ENCODE measurements around the gene C10orf143. TPM values are rescaled to one million over a fixed set of nuclear protein-coding genes. Genes with fewer than 3 reads are reported as not detected.
"Not testable (repeated sequence)": the region's sequence is repeated elsewhere in the genome, so short reads cannot be mapped to it uniquely, and the experiment has no call there.

The C10orf143 gene
- total RNA-seq, 2 experiments from 2014 or later = 5.5 to 5.8 TPM

GRCh38 chr10:130108934-130109604 is 1.6 kb downstream of the C10orf143 start:
- peaks cover 52% of the 10 kb centered on the region for H3K4me1 Mint-ChIP-seq
- peaks cover 5% of the 10 kb centered on the region for H3K9me3 Mint-ChIP-seq
- POLR2A ChIA-PET = interaction anchor here (0.7 kb wide), 1 partner anchor 62 kb away, joined by 3 read pairs; no protein-coding TSS in a partner anchor
- peaks cover 19% of the 10 kb centered on the region for H3K36me3 Mint-ChIP-seq (ENCODE audit: low read depth)
- H3K27me3 Mint-ChIP-seq = no peaks in the 10 kb centered on the region
- peak overlapping the region; percentile 80 for H3K4me3 Mint-ChIP-seq
- CTCF ChIA-PET = interaction anchor here (0.6 to 3.0 kb wide), 10 partner anchors 10 to 88 kb away, joined by 3 to 26 read pairs (median 6); partner anchors contain the start of gene GLRX3
- peak overlapping the region; percentile 86 for H3K27ac Mint-ChIP-seq
- peak; percentile 19 for DNase-seq

GRCh38 chr10:130108146-130108545 is 2.5 kb downstream of the C10orf143 start:
- Mint-ChIP-seq H3K4me1 (peaks cover 50% of the 10 kb centered on the region), H3K36me3 (ENCODE audit: low read depth) (peaks cover 19% of the 10 kb centered on the region), H3K27ac (peak overlapping the region; percentile 54), H3K4me3 (peak overlapping the region; percentile 34)
- POLR2A ChIA-PET, CTCF ChIA-PET, DNase-seq, H3K9me3 Mint-ChIP-seq, H3K27me3 Mint-ChIP-seq: not testable (repeated sequence)

GRCh38 chr10:130105724-130106123 is 4.9 kb downstream of the C10orf143 start:
- H3K36me3 Mint-ChIP-seq (ENCODE audit: low read depth) = peaks cover 11% of the 10 kb centered on the region
- no peaks in the 10 kb centered on the region for H3K9me3 Mint-ChIP-seq
- H3K4me1 Mint-ChIP-seq = peaks cover 37% of the 10 kb centered on the region
- H3K27ac Mint-ChIP-seq = no peak overlapping the region
- CTCF ChIA-PET = interaction anchor here (0.8 kb wide), 1 partner anchor 12 kb away, joined by 3 read pairs; no protein-coding TSS in a partner anchor
- no peaks in the 10 kb centered on the region for H3K27me3 Mint-ChIP-seq
- DNase-seq = no peak
- POLR2A ChIA-PET = no interaction called here
- H3K4me3 Mint-ChIP-seq = no peak overlapping the region

- Mint-ChIP-seq H3K36me3 (ENCODE audit: low read depth) (peaks cover 18% of the 10 kb centered on the region), H3K27me3 (no peaks in the 10 kb centered on the region), H3K9me3 (peaks cover 4% of the 10 kb centered on the region), H3K4me1 (no peaks in the 10 kb centered on the region), H3K4me3 (no peak overlapping the region), H3K27ac (no peak overlapping the region)
- ChIA-PET CTCF (interaction anchor here (0.8 to 0.9 kb wide), 2 partner anchors 11 to 26 kb away, joined by 3 read pairs; partner anchors contain the start of gene C10orf143), POLR2A (no interaction called here)
- no peak for DNase-seq
These were observed 11.3 kb downstream of the C10orf143 start for GRCh38 chr10:130099344-130099743.

GRCh38 chr10:130090565-130090964 is 20.1 kb downstream of the C10orf143 start:
- CTCF ChIA-PET, H3K27me3 Mint-ChIP-seq, POLR2A ChIA-PET, H3K27ac Mint-ChIP-seq, DNase-seq, H3K4me3 Mint-ChIP-seq: not testable (repeated sequence)
- peaks cover 14% of the 10 kb centered on the region for H3K4me1 Mint-ChIP-seq
- peaks cover 39% of the 10 kb centered on the region for H3K36me3 Mint-ChIP-seq (ENCODE audit: low read depth)
- peaks cover 12% of the 10 kb centered on the region for H3K9me3 Mint-ChIP-seq

GRCh38 chr10:130080461-130080814 is 30.2 kb downstream of the C10orf143 start:
- no peaks in the 10 kb centered on the region for H3K27me3 Mint-ChIP-seq
- ChIA-PET POLR2A (no interaction called here), CTCF (no interaction called here)
- H3K4me1 Mint-ChIP-seq = no peaks in the 10 kb centered on the region
- H3K9me3 Mint-ChIP-seq = no peaks in the 10 kb centered on the region
- H3K27ac Mint-ChIP-seq = no peak overlapping the region
- peaks cover 2% of the 10 kb centered on the region for H3K36me3 Mint-ChIP-seq (ENCODE audit: low read depth)
- H3K4me3 Mint-ChIP-seq = no peak overlapping the region
- no peak for DNase-seq

GRCh38 chr10:130079614-130080460 is 30.8 kb downstream of the C10orf143 start:
- DNase-seq = no peak
- CTCF ChIA-PET = no interaction called here
- Mint-ChIP-seq H3K9me3 (no peaks in the 10 kb centered on the region), H3K4me1 (no peaks in the 10 kb centered on the region), H3K27me3 (no peaks in the 10 kb centered on the region), H3K27ac (no peak overlapping the region), H3K4me3 (no peak overlapping the region), H3K36me3 (ENCODE audit: low read depth) (peaks cover 2% of the 10 kb centered on the region)
- POLR2A ChIA-PET = no interaction called here

- ChIA-PET CTCF (no interaction called here), POLR2A (no interaction called here)
- H3K4me3 Mint-ChIP-seq = no peak overlapping the region
- H3K27ac Mint-ChIP-seq = no peak overlapping the region
- H3K36me3 Mint-ChIP-seq (ENCODE audit: low read depth) = no peaks in the 10 kb centered on the region
- H3K4me1 Mint-ChIP-seq = no peaks in the 10 kb centered on the region
- H3K27me3 Mint-ChIP-seq = no peaks in the 10 kb centered on the region
- H3K9me3 Mint-ChIP-seq = peaks cover 2% of the 10 kb centered on the region
- no peak for DNase-seq
These were observed 32.5 kb downstream of the C10orf143 start for GRCh38 chr10:130078120-130078519.

- POLR2A ChIA-PET = no interaction called here
- Mint-ChIP-seq H3K36me3 (ENCODE audit: low read depth) (peaks cover 3% of the 10 kb centered on the region), H3K4me1 (no peaks in the 10 kb centered on the region), H3K27ac (no peak overlapping the region), H3K9me3 (peaks cover 7% of the 10 kb centered on the region), H3K4me3 (no peak overlapping the region), H3K27me3 (no peaks in the 10 kb centered on the region)
- no peak for DNase-seq
- CTCF ChIA-PET = no interaction called here
These were observed 33.9 kb downstream of the C10orf143 start for GRCh38 chr10:130076681-130077080.

- POLR2A ChIA-PET = no interaction called here
- CTCF ChIA-PET = no interaction called here
- no peaks in the 10 kb centered on the region for H3K4me1 Mint-ChIP-seq
- peaks cover 3% of the 10 kb centered on the region for H3K36me3 Mint-ChIP-seq (ENCODE audit: low read depth)
- no peaks in the 10 kb centered on the region for H3K27me3 Mint-ChIP-seq
- peaks cover 7% of the 10 kb centered on the region for H3K9me3 Mint-ChIP-seq
- no peak for DNase-seq
- H3K27ac Mint-ChIP-seq = no peak overlapping the region
- H3K4me3 Mint-ChIP-seq = no peak overlapping the region
These were observed 36.0 kb downstream of the C10orf143 start for GRCh38 chr10:130074639-130075038.

- no peak overlapping the region for H3K27ac Mint-ChIP-seq
- H3K4me3 Mint-ChIP-seq = no peak overlapping the region
- ChIA-PET POLR2A (no interaction called here), CTCF (interaction anchor here (1.1 kb wide), 1 partner anchor 12 kb away, joined by 3 read pairs; no protein-coding TSS in a partner anchor)
- H3K36me3 Mint-ChIP-seq (ENCODE audit: low read depth) = peaks cover 3% of the 10 kb centered on the region
- H3K27me3 Mint-ChIP-seq = no peaks in the 10 kb centered on the region
- no peak for DNase-seq
- H3K4me1 Mint-ChIP-seq = no peaks in the 10 kb centered on the region
- peaks cover 7% of the 10 kb centered on the region for H3K9me3 Mint-ChIP-seq
These were observed 36.7 kb downstream of the C10orf143 start for GRCh38 chr10:130073912-130074311.

- Mint-ChIP-seq H3K9me3 (peaks cover 7% of the 10 kb centered on the region), H3K27ac (no peak overlapping the region), H3K4me3 (no peak overlapping the region), H3K4me1 (peaks cover 4% of the 10 kb centered on the region), H3K27me3 (no peaks in the 10 kb centered on the region), H3K36me3 (ENCODE audit: low read depth) (peaks cover 3% of the 10 kb centered on the region)
- CTCF ChIA-PET = no interaction called here
- no peak for DNase-seq
- POLR2A ChIA-PET = no interaction called here
These were observed 38.4 kb downstream of the C10orf143 start for GRCh38 chr10:130072247-130072646.

GRCh38 chr10:130067893-130068292 is 42.7 kb downstream of the C10orf143 start:
- ChIA-PET CTCF (no interaction called here), POLR2A (no interaction called here)
- Mint-ChIP-seq H3K9me3 (peaks cover 6% of the 10 kb centered on the region), H3K4me3 (no peak overlapping the region), H3K36me3 (ENCODE audit: low read depth) (peaks cover 2% of the 10 kb centered on the region), H3K27ac (no peak overlapping the region), H3K27me3 (no peaks in the 10 kb centered on the region), H3K4me1 (peaks cover 4% of the 10 kb centered on the region)
- no peak for DNase-seq

All from activated CD4-positive, alpha-beta T cell treated with anti-CD3 and anti-CD28 coated beads, Interleukin-2, amount 10 ng/mL, durations not matched to agents 7 days and 5 days (primary cell).